Measurements from ENCODE around the gene LRRC49.

- no peak for TF ChIP-seq CTCF (IDR thresholded peaks at IDR 0.05)
- TF ChIP-seq POLR2A (IDR thresholded peaks at IDR 0.05; ENCODE audit: low read depth) = no peak
- TF ChIP-seq EP300 (IDR thresholded peaks at IDR 0.05) = no peak
These were observed 16.6 kb upstream of the LRRC49 start for GRCh38 chr15:70876011-70876410.

Data from esophagus muscularis mucosa (tissue), 4 donors.